ENCODE results near the gene CDC42. TPM values are rescaled to one million over a fixed set of nuclear protein-coding genes. Genes with fewer than 3 reads are reported as not detected.

The CDC42 gene
- total and polyA plus RNA-seq, 5 donors: 92.1 to 178 (median 131) TPM

DNA sequence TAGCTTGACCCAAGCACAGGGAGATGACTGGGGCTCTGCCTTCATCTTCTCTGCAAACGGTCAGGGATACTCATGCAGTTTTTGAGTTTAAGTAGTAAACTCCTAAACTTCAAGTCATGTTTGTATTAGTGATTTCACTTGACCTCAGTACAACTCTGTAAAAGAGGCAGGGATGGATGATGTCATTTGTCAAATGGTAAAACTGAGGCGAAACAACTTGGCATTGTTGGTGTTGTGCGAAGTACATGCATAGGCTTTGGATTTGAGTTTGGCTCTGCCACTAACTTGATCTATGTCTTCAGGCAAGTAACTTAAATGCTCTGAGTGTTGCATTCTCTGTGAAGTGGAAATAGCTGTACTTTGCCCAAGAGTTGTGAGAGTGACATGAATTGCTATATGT lies 47.7 kb downstream of the CDC42 start:
- Histone ChIP-seq H3K4me1 (ENCODE audit: control insufficient read depth, insufficient read depth, low read length) (no peaks in the 10 kb centered on the region), H3K27ac (ENCODE audit: low read length) (no peak overlapping the region), H3K4me3 (ENCODE audit: low read length) (no peak overlapping the region), H3K27me3 (ENCODE audit: control insufficient read depth, insufficient read depth) (no peaks in the 10 kb centered on the region), H3K9me3 (ENCODE audit: control insufficient read depth, low read length) (no peaks in the 10 kb centered on the region)
- no peak for ATAC-seq
- 85% methylated on average over 3 of the region's 3 CpGs for WGBS
- DNase-seq: no peak
- intact Hi-C loops (cut with DNase I): loop anchor here (10.0 kb wide), 3 partner anchors 175 to 545 kb away; partner anchors contain the start of gene C1QC (in 1 of the 4)

DNA sequence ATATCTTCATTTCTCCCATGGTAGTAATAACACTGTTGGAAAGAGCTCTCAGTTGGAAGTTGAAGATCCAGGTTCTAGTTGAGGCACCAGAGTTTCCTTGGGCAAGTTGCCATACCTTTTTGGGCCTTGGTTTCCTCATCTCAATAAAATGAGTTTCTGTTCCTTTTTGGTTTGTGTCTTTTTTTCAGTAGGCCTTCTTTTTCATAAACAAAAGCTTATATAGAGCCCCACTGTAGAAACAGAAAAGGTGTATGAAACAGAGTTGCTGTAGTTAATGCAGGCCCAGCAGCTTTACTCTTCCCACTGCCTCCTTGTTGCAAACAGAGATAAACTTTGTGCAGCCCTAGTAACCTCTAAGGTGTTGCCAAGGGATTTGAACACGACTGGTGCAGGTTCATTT lies 48.7 kb downstream of the CDC42 start:
- WGBS: 35% methylated on average over 1 of the region's 1 CpG
- no peak overlapping the region for H3K4me3 ChIP-seq (ENCODE audit: low read length)
- ATAC-seq (no peak), DNase-seq (no peak)
- H3K27ac ChIP-seq (ENCODE audit: low read length): no peak overlapping the region
- H3K27me3 ChIP-seq (ENCODE audit: control insufficient read depth, insufficient read depth): no peaks in the 10 kb centered on the region
- no peaks in the 10 kb centered on the region for H3K9me3 ChIP-seq (ENCODE audit: control insufficient read depth, low read length)
- intact Hi-C loops (cut with DNase I): loop anchor here (10.0 kb wide), 3 partner anchors 174 to 544 kb away; partner anchors contain the start of gene C1QC (in 1 of the 4)
- no peaks in the 10 kb centered on the region for H3K4me1 ChIP-seq (ENCODE audit: control insufficient read depth, insufficient read depth, low read length)

DNA sequence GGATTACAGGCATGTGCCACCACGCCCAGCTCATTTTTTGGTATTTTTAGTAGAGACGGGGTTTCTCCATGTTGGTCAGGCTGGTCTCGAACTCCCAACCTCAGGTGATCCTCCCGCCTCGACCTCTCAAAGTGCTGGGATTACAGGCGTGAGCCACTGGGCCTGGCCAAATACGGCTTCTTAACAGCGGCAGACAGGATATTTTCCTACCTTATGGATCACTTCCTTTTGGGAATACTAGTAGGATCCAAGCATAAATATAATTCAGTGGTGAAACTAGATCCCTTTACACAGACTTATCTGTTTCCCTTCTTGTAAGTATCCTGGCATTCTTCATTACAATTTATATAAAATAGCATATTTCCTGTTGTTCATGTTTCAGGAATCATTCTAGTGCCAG lies 49.5 kb downstream of the CDC42 start:
- intact Hi-C loops (cut with DNase I): loop anchor here (10.0 kb wide), 3 partner anchors 173 to 543 kb away; partner anchors contain the start of gene C1QC (in 1 of the 4)
- 79% methylated on average over 8 of the region's 8 CpGs for WGBS
- H3K4me3 ChIP-seq (ENCODE audit: low read length): no peak overlapping the region

DNA sequence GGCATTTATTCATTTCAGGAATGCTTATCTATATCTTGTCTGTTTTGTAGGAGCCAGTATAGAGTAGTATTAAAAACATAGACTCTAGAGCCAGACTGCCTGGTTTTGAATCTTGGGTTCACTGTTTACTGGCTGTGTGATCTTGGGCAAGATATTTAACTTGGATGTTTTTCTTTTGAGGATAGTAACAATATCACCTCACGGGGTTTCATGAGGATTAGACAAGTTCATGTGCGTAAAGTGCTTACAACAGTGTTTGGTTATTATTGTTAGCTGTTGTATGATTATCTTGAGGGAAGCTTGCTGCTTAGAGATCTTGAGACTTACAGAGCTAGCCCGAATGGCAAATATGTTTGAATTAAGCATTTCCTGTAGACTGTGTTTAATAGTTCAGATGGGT lies 50.2 kb downstream of the CDC42 start:
- Histone ChIP-seq H3K27me3 (ENCODE audit: control insufficient read depth, insufficient read depth) (no peaks in the 10 kb centered on the region), H3K4me3 (ENCODE audit: low read length) (no peak overlapping the region), H3K4me1 (ENCODE audit: control insufficient read depth, insufficient read depth, low read length) (no peaks in the 10 kb centered on the region), H3K9me3 (ENCODE audit: control insufficient read depth, low read length) (no peaks in the 10 kb centered on the region), H3K27ac (ENCODE audit: low read length) (no peak overlapping the region)
- WGBS: 76% methylated on average over 3 of the region's 3 CpGs
- intact Hi-C loops (cut with DNase I): loop anchor here (10.0 kb wide), 3 partner anchors 172 to 542 kb away; partner anchors contain the start of gene C1QC (in 1 of the 4)
- DNase-seq: no peak
- no peak for ATAC-seq

More for the DNA sequence above, 49.5 kb downstream of the CDC42 start:
- no peaks in the 10 kb centered on the region for H3K9me3 ChIP-seq (ENCODE audit: control insufficient read depth, low read length)
- no peak for DNase-seq
- H3K27ac ChIP-seq (ENCODE audit: low read length): no peak overlapping the region
- ATAC-seq: no peak
- no peaks in the 10 kb centered on the region for H3K27me3 ChIP-seq (ENCODE audit: control insufficient read depth, insufficient read depth)
- no peaks in the 10 kb centered on the region for H3K4me1 ChIP-seq (ENCODE audit: control insufficient read depth, insufficient read depth, low read length)

DNA sequence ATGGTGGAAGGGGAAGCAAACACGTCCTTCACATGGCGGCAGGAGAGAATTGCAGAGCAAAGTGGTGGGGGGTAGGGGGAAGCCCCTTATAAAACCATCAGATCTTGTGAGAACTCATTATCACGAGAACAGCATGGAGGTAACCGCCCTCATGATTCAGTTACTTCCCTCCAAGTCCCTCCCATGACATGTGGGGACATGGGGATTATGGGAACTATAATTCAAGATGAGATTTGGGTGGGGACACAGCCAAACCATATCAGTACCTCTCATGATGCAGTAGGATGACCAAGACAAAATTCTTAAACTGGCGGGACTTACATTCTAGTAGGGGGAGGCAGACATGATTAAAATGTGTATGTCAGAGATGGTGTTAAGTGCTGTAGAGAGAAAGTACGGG lies 51.6 kb downstream of the CDC42 start:
- peaks cover 5% of the 10 kb centered on the region for H3K4me1 ChIP-seq (ENCODE audit: control insufficient read depth, insufficient read depth, low read length)
- intact Hi-C loops (cut with DNase I): loop anchor here (10.0 kb wide), 3 partner anchors 171 to 541 kb away; partner anchors contain the start of gene C1QC (in 1 of the 4)
- 82% methylated on average over 6 of the region's 6 CpGs for WGBS

DNA sequence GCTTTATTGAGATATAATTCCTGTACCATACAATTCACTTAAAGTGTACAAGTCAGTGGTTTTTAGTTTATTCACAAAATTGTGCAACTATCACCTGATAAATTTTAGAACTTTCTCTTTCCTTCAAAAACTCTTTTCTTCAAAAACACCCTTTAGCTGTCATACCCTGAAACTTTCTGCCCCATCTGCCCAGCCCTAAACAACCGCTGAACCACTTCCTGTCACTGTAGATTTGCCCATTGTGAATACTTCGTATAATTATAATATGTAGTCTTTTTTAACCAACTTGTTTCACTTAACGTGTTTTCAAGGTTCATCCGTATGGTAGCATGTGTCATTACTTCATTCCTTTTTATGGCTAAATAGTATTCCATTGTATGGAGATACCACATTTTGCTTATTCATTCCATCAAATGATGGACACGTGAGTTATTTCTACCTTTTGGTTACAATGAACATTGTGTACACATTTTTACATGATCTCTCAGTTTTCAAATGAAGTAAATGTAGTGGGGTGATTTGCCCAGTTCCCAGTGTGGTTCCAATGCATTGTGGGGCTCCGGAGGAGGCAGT lies 52.4 kb downstream of the CDC42 start:
- Histone ChIP-seq H3K4me1 (ENCODE audit: control insufficient read depth, insufficient read depth, low read length) (peaks cover 5% of the 10 kb centered on the region), H3K9me3 (ENCODE audit: control insufficient read depth, low read length) (no peaks in the 10 kb centered on the region), H3K27me3 (ENCODE audit: control insufficient read depth, insufficient read depth) (no peaks in the 10 kb centered on the region), H3K4me3 (ENCODE audit: low read length) (no peak overlapping the region), H3K27ac (ENCODE audit: low read length) (no peak overlapping the region)
- DNase-seq: no peak
- intact Hi-C loops (cut with DNase I): loop anchor here (5.0 to 10.0 kb wide), 4 partner anchors 167 to 540 kb away; partner anchors contain the start of gene C1QC (in 1 of the 4)
- WGBS: 93% methylated on average over 6 of the region's 6 CpGs
- ATAC-seq: no peak

More for the DNA sequence above, 51.6 kb downstream of the CDC42 start:
- Histone ChIP-seq H3K27me3 (ENCODE audit: control insufficient read depth, insufficient read depth) (no peaks in the 10 kb centered on the region), H3K27ac (ENCODE audit: low read length) (no peak overlapping the region), H3K9me3 (ENCODE audit: control insufficient read depth, low read length) (no peaks in the 10 kb centered on the region), H3K4me3 (ENCODE audit: low read length) (no peak overlapping the region)
- ATAC-seq: no peak
- DNase-seq: no peak

DNA sequence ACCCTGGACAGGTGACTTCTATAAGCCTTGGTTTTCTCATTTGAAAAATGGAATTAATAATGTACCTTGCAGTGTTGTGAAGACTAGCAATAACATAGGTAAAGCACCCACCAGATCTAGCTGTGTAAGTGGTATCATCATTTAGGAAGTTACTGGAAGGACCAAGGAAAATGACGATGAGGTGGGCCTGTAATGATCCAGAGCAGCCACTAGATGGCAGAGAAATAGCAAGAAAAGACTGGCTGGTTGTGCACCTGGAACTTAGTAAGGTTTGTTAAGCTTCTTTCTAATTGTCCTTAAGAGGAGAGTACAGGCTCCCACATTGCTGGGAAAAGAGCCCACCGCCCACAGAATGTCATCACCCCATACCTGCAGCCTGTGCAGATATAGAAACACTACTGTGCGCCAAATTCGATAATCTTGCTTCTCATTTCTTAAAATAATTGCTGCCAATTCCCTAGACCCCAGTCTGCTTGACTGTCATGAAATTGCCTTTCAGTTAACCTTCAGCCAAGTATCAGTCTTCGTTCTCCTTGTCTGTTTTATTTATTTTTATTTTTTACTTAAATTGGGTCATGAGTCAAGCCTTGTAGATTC lies 53.2 kb downstream of the CDC42 start:
- H3K9me3 ChIP-seq (ENCODE audit: control insufficient read depth, low read length): no peaks in the 10 kb centered on the region
- intact Hi-C loops (cut with DNase I): loop anchor here (5.0 to 10.0 kb wide), 4 partner anchors 167 to 539 kb away; partner anchors contain the start of gene C1QC (in 1 of the 4)
- H3K27me3 ChIP-seq (ENCODE audit: control insufficient read depth, insufficient read depth): no peaks in the 10 kb centered on the region
- WGBS: 58% methylated on average over 5 of the region's 5 CpGs
- peak in 1 of 2 donors; percentile 47 for ATAC-seq
- no peak overlapping the region for H3K4me3 ChIP-seq (ENCODE audit: low read length)
- no peak overlapping the region for H3K27ac ChIP-seq (ENCODE audit: low read length)
- H3K4me1 ChIP-seq (ENCODE audit: control insufficient read depth, insufficient read depth, low read length): peaks cover 5% of the 10 kb centered on the region
- DNase-seq: peak in 1 of 3 donors; percentile 23

DNA sequence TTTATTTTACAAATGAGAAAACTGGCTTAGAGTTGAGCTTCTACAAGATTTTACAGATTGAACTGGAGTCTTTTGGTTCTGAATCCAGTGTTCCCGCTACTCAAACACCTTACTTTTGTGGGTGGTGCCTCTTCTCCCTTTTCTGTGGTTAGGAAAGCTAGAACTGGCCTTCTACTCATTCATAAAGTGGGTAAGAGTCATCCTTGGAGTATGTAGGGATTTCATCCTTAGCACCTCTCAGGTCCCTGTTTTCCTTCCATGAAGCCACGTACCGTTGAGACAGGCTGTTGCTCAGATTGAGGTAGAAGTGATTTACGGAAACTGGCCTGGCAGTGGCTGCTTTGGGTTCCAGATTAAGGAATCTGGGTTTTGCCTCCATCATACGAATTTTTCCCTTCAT lies 54.6 kb downstream of the CDC42 start:
- H3K27ac ChIP-seq (ENCODE audit: low read length): no peak overlapping the region
- ATAC-seq (no peak), DNase-seq (no peak)
- peaks cover 11% of the 10 kb centered on the region for H3K4me1 ChIP-seq (ENCODE audit: control insufficient read depth, insufficient read depth, low read length)
- 92% methylated on average over 5 of the region's 5 CpGs for WGBS
- H3K27me3 ChIP-seq (ENCODE audit: control insufficient read depth, insufficient read depth): no peaks in the 10 kb centered on the region
- intact Hi-C loops (cut with DNase I): loop anchor here (5.0 to 10.0 kb wide), 4 partner anchors 165 to 538 kb away; partner anchors contain the start of gene C1QC (in 1 of the 4)
- no peaks in the 10 kb centered on the region for H3K9me3 ChIP-seq (ENCODE audit: control insufficient read depth, low read length)
- H3K4me3 ChIP-seq (ENCODE audit: low read length): no peak overlapping the region

DNA sequence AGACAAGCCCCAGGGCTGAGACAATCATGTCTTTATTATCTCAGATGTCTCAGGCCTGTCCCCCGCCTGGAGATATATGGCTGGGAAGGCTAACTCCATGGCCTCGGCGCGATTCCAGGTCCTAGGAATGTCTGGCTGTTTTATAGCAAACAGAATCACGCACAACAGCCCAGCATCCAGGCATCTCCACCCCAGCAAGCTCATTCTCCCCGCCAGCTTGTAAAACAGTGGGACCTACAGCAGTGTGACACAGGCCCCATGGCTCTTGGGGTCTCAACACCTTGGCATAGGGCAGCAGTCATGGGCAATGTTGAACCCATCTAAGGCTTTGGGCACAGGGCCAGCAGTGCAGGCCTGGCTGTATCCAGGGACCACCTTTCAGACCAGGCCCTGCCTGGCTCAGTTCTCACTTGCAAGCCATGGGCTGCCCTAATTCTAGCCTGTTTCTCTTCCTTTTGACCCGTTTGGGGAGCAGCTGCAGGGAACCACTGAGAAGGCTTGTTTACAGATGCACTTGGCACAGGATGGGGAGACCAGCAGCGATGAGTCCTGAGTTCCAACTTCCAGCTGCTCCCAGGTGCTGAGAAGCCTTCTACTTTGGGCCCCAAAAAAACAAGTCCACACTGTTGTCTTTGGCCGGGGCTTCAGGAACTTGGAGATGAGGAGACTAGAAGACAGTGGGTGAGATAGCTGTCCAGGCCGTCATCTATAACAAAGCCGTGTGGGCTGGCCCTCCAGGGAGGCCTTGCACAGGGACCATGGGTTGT lies 56.0 kb downstream of the CDC42 start:
- H3K27ac ChIP-seq (ENCODE audit: low read length): no peak overlapping the region
- no peak overlapping the region for H3K4me3 ChIP-seq (ENCODE audit: low read length)
- H3K4me1 ChIP-seq (ENCODE audit: control insufficient read depth, insufficient read depth, low read length): peaks cover 14% of the 10 kb centered on the region
- DNase-seq: peak in 1 of 3 donors; percentile 75
- H3K9me3 ChIP-seq (ENCODE audit: control insufficient read depth, low read length): no peaks in the 10 kb centered on the region
- peak; percentile 6 to 32 for ATAC-seq
- no peaks in the 10 kb centered on the region for H3K27me3 ChIP-seq (ENCODE audit: control insufficient read depth, insufficient read depth)
- WGBS: 54% methylated on average over 11 of the region's 11 CpGs
- intact Hi-C loops (cut with DNase I): loop anchor here (5.0 to 10.0 kb wide), 4 partner anchors 164 to 536 kb away; partner anchors contain the start of gene C1QC (in 1 of the 4)

DNA sequence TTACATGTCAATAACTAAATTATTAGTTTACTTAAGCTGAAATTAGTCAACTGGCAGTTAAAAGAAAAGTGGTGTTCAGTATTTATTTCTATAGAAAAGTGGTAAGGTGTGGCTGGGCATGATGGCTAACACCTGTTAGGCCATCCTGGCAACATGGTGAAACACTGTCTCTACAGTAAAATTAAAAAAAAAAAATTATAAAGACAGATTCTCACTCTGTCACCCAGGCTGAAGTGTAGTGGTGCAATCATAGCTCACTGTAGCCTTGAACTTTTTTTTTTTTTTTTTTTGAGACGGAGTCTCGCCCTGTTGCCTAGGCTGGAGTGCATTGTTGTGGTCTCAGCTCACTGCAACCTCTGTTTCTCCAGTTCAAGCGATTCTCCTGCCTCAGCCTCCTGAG lies 57.5 kb downstream of the CDC42 start:
- DNase-seq: no peak
- H3K27me3 ChIP-seq (ENCODE audit: control insufficient read depth, insufficient read depth): no peaks in the 10 kb centered on the region
- H3K4me3 ChIP-seq (ENCODE audit: low read length): no peak overlapping the region
- intact Hi-C loops (cut with DNase I): loop anchor here in 1 of 4 donors (5.0 kb wide), 1 partner anchor 307 kb away; no protein-coding TSS in a partner anchor
- no peak overlapping the region for H3K27ac ChIP-seq (ENCODE audit: low read length)
- WGBS: 95% methylated on average over 3 of the region's 3 CpGs
- no peak for ATAC-seq
- peaks cover 22% of the 10 kb centered on the region for H3K4me1 ChIP-seq (ENCODE audit: control insufficient read depth, insufficient read depth, low read length)
- H3K9me3 ChIP-seq (ENCODE audit: control insufficient read depth, low read length): no peaks in the 10 kb centered on the region

All from right cardiac atrium (tissue), 5 donors.